HG03342 (cell line): Measurements from ENCODE around the gene OR52E2.

Experiments
- ATAC-seq: cut with Tn5 transposase; IDR thresholded peaks from one replicate; pipeline ENCODE4 v1.9.1; 2021; ENCODE audit warnings: mild to moderate bottlenecking, moderate library complexity; ENCODE audit not compliant: unreplicated experiment

Gene OR52E2

GRCh38 chr11:5013012-5013411 is 46.4 kb downstream of the OR52E2 start:
- no peak for ATAC-seq

- no peak for ATAC-seq
Measured at GRCh38 chr11:5011254-5011653, 48.2 kb downstream of the OR52E2 start.
